ENCODE data around the gene SPSB1.

- TF ChIP-seq SMAD4 (CRISPR knock-in tag; IDR thresholded peaks at IDR 0.05) (no peak), NR2C2 (CRISPR knock-in tag; IDR thresholded peaks at IDR 0.05) (no peak), RELA (CRISPR knock-in tag; IDR thresholded peaks at IDR 0.05; ENCODE audit: borderline replicate concordance) (no peak), MAX (CRISPR knock-in tag; IDR thresholded peaks at IDR 0.05) (no peak), NFYB (CRISPR knock-in tag; conservative IDR thresholded peaks at IDR 0.05; ENCODE audit: low read depth) (no peak), ZNF219 (CRISPR knock-in tag; IDR thresholded peaks at IDR 0.05; ENCODE audit: borderline replicate concordance) (no peak)
- TF ChIP-seq, protein P1, sequence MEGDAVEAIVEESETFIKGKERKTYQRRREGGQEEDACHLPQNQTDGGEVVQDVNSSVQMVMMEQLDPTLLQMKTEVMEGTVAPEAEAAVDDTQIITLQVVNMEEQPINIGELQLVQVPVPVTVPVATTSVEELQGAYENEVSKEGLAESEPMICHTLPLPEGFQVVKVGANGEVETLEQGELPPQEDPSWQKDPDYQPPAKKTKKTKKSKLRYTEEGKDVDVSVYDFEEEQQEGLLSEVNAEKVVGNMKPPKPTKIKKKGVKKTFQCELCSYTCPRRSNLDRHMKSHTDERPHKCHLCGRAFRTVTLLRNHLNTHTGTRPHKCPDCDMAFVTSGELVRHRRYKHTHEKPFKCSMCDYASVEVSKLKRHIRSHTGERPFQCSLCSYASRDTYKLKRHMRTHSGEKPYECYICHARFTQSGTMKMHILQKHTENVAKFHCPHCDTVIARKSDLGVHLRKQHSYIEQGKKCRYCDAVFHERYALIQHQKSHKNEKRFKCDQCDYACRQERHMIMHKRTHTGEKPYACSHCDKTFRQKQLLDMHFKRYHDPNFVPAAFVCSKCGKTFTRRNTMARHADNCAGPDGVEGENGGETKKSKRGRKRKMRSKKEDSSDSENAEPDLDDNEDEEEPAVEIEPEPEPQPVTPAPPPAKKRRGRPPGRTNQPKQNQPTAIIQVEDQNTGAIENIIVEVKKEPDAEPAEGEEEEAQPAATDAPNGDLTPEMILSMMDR (IDR thresholded peaks at IDR 0.05), result no peak
- TF ChIP-seq, protein P2, sequence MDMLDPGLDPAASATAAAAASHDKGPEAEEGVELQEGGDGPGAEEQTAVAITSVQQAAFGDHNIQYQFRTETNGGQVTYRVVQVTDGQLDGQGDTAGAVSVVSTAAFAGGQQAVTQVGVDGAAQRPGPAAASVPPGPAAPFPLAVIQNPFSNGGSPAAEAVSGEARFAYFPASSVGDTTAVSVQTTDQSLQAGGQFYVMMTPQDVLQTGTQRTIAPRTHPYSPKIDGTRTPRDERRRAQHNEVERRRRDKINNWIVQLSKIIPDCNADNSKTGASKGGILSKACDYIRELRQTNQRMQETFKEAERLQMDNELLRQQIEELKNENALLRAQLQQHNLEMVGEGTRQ (CRISPR knock-in tag; IDR thresholded peaks at IDR 0.05), result no peak
- TF ChIP-seq, protein P3, sequence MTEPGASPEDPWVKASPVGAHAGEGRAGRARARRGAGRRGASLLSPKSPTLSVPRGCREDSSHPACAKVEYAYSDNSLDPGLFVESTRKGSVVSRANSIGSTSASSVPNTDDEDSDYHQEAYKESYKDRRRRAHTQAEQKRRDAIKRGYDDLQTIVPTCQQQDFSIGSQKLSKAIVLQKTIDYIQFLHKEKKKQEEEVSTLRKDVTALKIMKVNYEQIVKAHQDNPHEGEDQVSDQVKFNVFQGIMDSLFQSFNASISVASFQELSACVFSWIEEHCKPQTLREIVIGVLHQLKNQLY (CRISPR knock-in tag; IDR thresholded peaks at IDR 0.05), result no peak
Measured at GRCh38 chr1:9309080-9309479, 16.4 kb downstream of the SPSB1 start.
